Activated CD4-positive, alpha-beta T cell treated with anti-CD3 and anti-CD28 coated beads for 36 hours (primary cell): ENCODE results near the gene MYBPC1. TPM values are rescaled to one million over a fixed set of nuclear protein-coding genes. Genes with fewer than 3 reads are reported as not detected.
"Not testable (repeated sequence)": the region's sequence is repeated elsewhere in the genome, so short reads cannot be mapped to it uniquely, and the experiment has no call there.

ENCODE experiments used
- ATAC-seq: fragments of 200-7000 bp; cut with Tn5 transposase; one replicate; pipeline ENCODE4 v1.10.0; 2021; ENCODE audit warnings: mild to moderate bottlenecking, moderate library complexity
- CTCF ChIA-PET: fragments of 350-600 bp; sonication (Branson Sonifier 250); formaldehyde crosslinking; loops from one replicate; lab custom pipeline; 2021; ENCODE audit warnings: antibody characterized with exemption; lab: Charles Lee
- POLR2A ChIA-PET: fragments of 350-600 bp; sonication (Branson Sonifier 250); formaldehyde crosslinking; loops from one replicate; lab custom pipeline; 2021; ENCODE audit warnings: antibody characterized with exemption, inconsistent platforms; lab: Charles Lee
- DNase-seq: peaks from one replicate; pipeline ENCODE4 v3.0.0-alpha.2; 2020
- H3K27ac Mint-ChIP-seq: one replicate; pipeline ENCODE4 v1.8.0; 2021; ENCODE audit warnings: mixed read lengths
- H3K27me3 Mint-ChIP-seq: one replicate; pipeline ENCODE4 v1.8.0; 2021; ENCODE audit warnings: mixed read lengths
- H3K36me3 Mint-ChIP-seq: one replicate; pipeline ENCODE4 v1.8.0; 2021; ENCODE audit warnings: low read depth, mixed read lengths
- H3K4me1 Mint-ChIP-seq: one replicate; pipeline ENCODE4 v1.8.0; 2021; ENCODE audit warnings: mixed read lengths
- H3K4me3 Mint-ChIP-seq: one replicate; pipeline ENCODE4 v1.8.0; 2021; ENCODE audit warnings: mild to moderate bottlenecking, moderate library complexity, mixed read lengths
- H3K9me3 Mint-ChIP-seq: one replicate; pipeline ENCODE4 v1.8.0; 2021; ENCODE audit warnings: low read depth, mixed read lengths
- intact Hi-C, 2 experiments: fragments of 100-400 bp; cut with DNase I in 1 of 2; cut with micrococcal nuclease in 1 of 2; formaldehyde crosslinking; loops; one replicate each; pipeline versions ENCODE4 v1.14.2 to v1.15.1; 2022 to 2024; cut with DNase I, micrococcal nuclease
- total RNA-seq, 2 experiments: library from RNA; stranded (reverse); gene quantifications; one replicate each; pipeline ENCODE4 v1.2.3, GENCODE V29; 2021

The MYBPC1 gene
- total RNA-seq, 2 experiments from 2014 or later = not detected

GRCh38 chr12:101678081-101678480 lies 83.3 kb downstream of the MYBPC1 start:
- intact Hi-C loops = no loop called here
- H3K4me3 Mint-ChIP-seq = no peak overlapping the region
- no peaks in the 10 kb centered on the region for H3K4me1 Mint-ChIP-seq
- CTCF ChIA-PET = interaction anchor here (0.6 kb wide), 2 partner anchors 52 to 1523 kb away, joined by 3 read pairs; no protein-coding TSS in a partner anchor
- no peak overlapping the region for H3K27ac Mint-ChIP-seq
- H3K9me3 Mint-ChIP-seq = no peaks in the 10 kb centered on the region
- no peak for ATAC-seq
- no peak for DNase-seq
- H3K27me3 Mint-ChIP-seq = no peaks in the 10 kb centered on the region
- POLR2A ChIA-PET = no interaction called here
- no peaks in the 10 kb centered on the region for H3K36me3 Mint-ChIP-seq

- no peaks in the 10 kb centered on the region for H3K9me3 Mint-ChIP-seq
- intact Hi-C loops = no loop called here
- CTCF ChIA-PET = no interaction called here
- H3K4me1 Mint-ChIP-seq = no peaks in the 10 kb centered on the region
- DNase-seq = no peak
- peaks cover 3% of the 10 kb centered on the region for H3K27me3 Mint-ChIP-seq
- ATAC-seq = no peak
- no peak overlapping the region for H3K4me3 Mint-ChIP-seq
- H3K27ac Mint-ChIP-seq = no peak overlapping the region
- POLR2A ChIA-PET = no interaction called here
- no peaks in the 10 kb centered on the region for H3K36me3 Mint-ChIP-seq
Measured at GRCh38 chr12:101680240-101680639, 85.5 kb downstream of the MYBPC1 start.

DNA sequence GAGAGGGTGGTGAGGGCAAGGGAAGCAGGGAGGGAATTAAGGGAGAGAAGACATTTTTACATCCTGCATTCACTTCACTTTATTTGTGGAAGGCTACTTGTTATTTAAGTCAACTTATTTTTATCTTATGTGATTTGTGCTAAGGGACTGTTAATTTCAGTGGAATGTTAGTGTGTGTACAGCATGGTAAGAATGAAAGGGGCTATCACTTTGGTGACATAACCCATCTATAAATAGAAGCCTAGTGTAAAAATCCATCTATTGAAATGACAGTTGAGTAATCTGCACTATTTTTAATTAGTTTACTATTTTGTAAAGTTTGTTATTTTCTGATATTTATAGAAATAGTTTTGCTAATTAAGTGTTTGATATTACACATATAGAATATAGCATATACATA lies 85.9 kb downstream of the MYBPC1 start:
- Mint-ChIP-seq H3K9me3 (no peaks in the 10 kb centered on the region), H3K36me3 (no peaks in the 10 kb centered on the region), H3K27me3 (peaks cover 3% of the 10 kb centered on the region), H3K27ac (no peak overlapping the region), H3K4me1 (no peaks in the 10 kb centered on the region), H3K4me3 (no peak overlapping the region)
- CTCF ChIA-PET = no interaction called here
- DNase-seq (no peak), ATAC-seq (no peak)
- intact Hi-C loops = no loop called here
- POLR2A ChIA-PET = no interaction called here

DNA sequence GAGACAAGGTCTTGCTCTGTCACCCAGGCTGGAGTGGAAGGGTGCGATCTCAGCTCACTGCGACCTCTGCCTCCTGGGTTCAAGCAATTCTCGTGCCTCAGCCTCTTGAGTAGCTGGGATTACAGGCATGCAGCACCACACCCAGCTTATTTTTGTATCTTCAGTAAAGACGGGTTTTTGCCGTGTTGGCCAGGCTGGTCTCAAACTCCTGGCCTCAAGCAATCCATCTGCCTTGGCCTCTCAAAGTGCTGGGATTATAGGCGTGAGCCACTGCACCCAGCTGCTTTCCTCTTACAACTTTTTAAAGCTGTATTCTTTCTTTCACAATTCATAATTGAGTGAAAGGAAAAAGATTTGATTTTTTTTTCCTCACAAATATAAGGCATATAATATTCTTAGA lies 86.9 kb downstream of the MYBPC1 start:
- H3K27me3 Mint-ChIP-seq, H3K9me3 Mint-ChIP-seq, H3K4me1 Mint-ChIP-seq, H3K36me3 Mint-ChIP-seq, H3K27ac Mint-ChIP-seq, ATAC-seq, intact Hi-C loops, H3K4me3 Mint-ChIP-seq, POLR2A ChIA-PET, DNase-seq: not testable (repeated sequence)
- CTCF ChIA-PET = interaction anchor here (0.6 to 1.3 kb wide), 2 partner anchors 23 to 27 kb away, joined by 4 to 6 read pairs; no protein-coding TSS in a partner anchor

DNA sequence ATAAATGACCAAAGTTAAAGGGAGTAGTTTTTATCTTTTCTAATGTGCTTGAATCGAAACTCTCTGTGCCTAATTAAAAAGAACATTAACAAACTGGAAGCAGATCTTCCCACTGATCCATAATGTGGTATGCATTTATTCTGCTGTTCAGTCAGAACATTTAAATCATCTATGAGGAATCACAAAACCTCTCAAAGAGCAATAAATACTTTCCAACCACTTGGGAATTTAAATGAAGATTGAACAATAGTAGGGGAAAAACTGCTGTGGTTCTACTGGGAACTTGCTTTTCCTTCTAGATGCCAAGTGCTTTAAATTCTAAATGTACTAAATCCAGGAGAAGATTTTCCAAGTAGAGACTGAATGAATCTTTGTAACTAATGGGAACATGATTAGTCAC lies 90.3 kb downstream of the MYBPC1 start:
- Mint-ChIP-seq H3K27me3 (peaks cover 5% of the 10 kb centered on the region), H3K27ac (no peak overlapping the region), H3K9me3 (no peaks in the 10 kb centered on the region), H3K4me1 (no peaks in the 10 kb centered on the region), H3K36me3 (no peaks in the 10 kb centered on the region), H3K4me3 (no peak overlapping the region)
- intact Hi-C loops = no loop called here
- POLR2A ChIA-PET = no interaction called here
- DNase-seq (no peak), ATAC-seq (no peak)
- CTCF ChIA-PET = interaction anchor here (0.6 kb wide), 1 partner anchor 14 kb away, joined by 4 read pairs; no protein-coding TSS in a partner anchor

DNA sequence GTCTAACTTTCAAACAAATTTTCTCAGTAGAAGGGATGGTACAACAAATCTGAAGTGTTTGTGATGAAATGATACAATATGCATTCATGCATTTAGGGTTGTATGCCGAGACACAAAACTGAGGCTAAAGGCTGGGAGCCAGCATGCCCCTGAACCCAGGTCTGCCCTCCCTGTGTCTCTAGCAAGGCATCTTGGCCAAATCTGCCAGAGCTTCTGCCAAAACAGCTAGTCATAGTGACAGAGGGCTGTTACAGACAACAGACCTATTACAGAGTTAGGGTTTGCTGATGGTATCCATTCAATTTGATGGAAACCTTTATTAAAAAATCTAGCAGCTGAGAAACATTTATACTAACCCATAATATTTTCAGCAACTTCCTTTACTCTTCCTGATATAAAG lies 91.4 kb downstream of the MYBPC1 start:
- Mint-ChIP-seq H3K4me3 (no peak overlapping the region), H3K27ac (no peak overlapping the region), H3K27me3 (peaks cover 5% of the 10 kb centered on the region), H3K36me3 (no peaks in the 10 kb centered on the region), H3K9me3 (no peaks in the 10 kb centered on the region), H3K4me1 (no peaks in the 10 kb centered on the region)
- intact Hi-C loops = no loop called here
- no peak for ATAC-seq
- ChIA-PET POLR2A (no interaction called here), CTCF (interaction anchor here (0.7 kb wide), 1 partner anchor 66 kb away, joined by 4 read pairs; no protein-coding TSS in a partner anchor)
- DNase-seq = no peak

- no peaks in the 10 kb centered on the region for H3K36me3 Mint-ChIP-seq
- ATAC-seq = no peak
- DNase-seq = no peak
- POLR2A ChIA-PET = no interaction called here
- H3K9me3 Mint-ChIP-seq = no peaks in the 10 kb centered on the region
- intact Hi-C loops = no loop called here
- no peak overlapping the region for H3K27ac Mint-ChIP-seq
- peaks cover 3% of the 10 kb centered on the region for H3K4me1 Mint-ChIP-seq
- H3K4me3 Mint-ChIP-seq = no peak overlapping the region
- peaks cover 2% of the 10 kb centered on the region for H3K27me3 Mint-ChIP-seq
- CTCF ChIA-PET = no interaction called here
Measured at GRCh38 chr12:101690544-101691098, 95.8 kb downstream of the MYBPC1 start.

- H3K4me3 Mint-ChIP-seq = no peak overlapping the region
- H3K36me3 Mint-ChIP-seq = no peaks in the 10 kb centered on the region
- peaks cover 2% of the 10 kb centered on the region for H3K27me3 Mint-ChIP-seq
- DNase-seq = no peak
- H3K27ac Mint-ChIP-seq = no peak overlapping the region
- ATAC-seq = no peak
- H3K4me1 Mint-ChIP-seq = peaks cover 13% of the 10 kb centered on the region
- ChIA-PET POLR2A (no interaction called here), CTCF (no interaction called here)
- intact Hi-C loops = no loop called here
- no peaks in the 10 kb centered on the region for H3K9me3 Mint-ChIP-seq
Measured at GRCh38 chr12:101691503-101692096, 96.8 kb downstream of the MYBPC1 start.

DNA sequence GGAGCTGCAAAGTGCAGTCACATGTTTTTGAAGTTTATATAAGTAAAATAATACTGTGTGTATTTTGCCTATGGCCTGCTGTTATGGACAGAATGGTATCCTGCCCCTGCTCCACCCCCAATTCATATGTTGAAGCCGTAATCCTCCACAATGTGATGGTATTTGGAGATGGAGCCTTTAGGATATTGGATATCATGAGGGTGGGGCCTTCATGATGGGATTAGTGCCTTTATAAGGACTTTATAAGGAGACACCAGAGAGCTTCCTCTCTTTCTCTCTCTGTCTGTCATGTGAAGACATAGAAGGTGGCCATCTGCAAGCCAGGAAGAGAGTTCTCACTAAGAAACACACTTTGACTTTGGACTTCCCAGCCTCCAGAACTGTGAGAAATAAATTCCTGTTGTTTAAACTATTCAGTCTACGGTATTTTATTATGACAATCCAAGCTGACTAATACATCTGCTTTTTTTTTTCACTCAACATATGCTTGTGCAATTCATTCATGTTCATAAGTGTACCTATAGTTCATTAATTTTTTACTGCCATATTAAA lies 99.6 kb downstream of the MYBPC1 start:
- H3K27ac Mint-ChIP-seq = no peak overlapping the region
- intact Hi-C loops = no loop called here
- H3K9me3 Mint-ChIP-seq = no peaks in the 10 kb centered on the region
- ATAC-seq (no peak), DNase-seq (no peak)
- CTCF ChIA-PET = interaction anchor here (0.6 to 1.4 kb wide), 3 partner anchors 10 to 146 kb away, joined by 3 read pairs; no protein-coding TSS in a partner anchor
- H3K4me3 Mint-ChIP-seq = no peak overlapping the region
- POLR2A ChIA-PET = no interaction called here
- peaks cover 24% of the 10 kb centered on the region for H3K4me1 Mint-ChIP-seq
- H3K36me3 Mint-ChIP-seq = no peaks in the 10 kb centered on the region
- H3K27me3 Mint-ChIP-seq = peaks cover under 1% of the 10 kb centered on the region

DNA sequence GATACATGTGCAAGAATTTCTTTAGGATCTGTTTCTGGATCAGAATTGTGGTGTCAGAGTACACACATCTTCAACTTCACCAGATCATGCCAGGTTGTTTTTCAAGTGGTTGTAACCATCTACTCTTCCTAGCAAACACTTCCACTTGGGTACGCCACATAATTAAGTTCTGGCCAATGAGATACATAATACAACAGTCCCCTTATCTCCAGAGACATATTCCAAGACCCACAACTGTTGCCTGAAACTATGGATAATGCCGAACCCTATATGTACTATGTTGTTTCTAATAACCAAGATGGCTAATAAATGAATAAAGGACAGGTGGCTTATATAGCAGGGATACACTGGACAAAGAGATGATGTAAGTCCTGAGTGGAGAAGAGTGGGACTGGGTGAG lies 100.2 kb downstream of the MYBPC1 start:
- Mint-ChIP-seq H3K4me3 (no peak overlapping the region), H3K4me1 (peaks cover 28% of the 10 kb centered on the region), H3K27me3 (no peaks in the 10 kb centered on the region), H3K36me3 (no peaks in the 10 kb centered on the region), H3K27ac (no peak overlapping the region), H3K9me3 (no peaks in the 10 kb centered on the region)
- ATAC-seq (no peak), DNase-seq (no peak)
- intact Hi-C loops = loop anchor here in 1 of 2 experiments (5.0 kb wide), 1 partner anchor 182 kb away; the partner anchor contains the start of gene DRAM1
- POLR2A ChIA-PET = no interaction called here
- CTCF ChIA-PET = interaction anchor here (0.8 to 1.4 kb wide), 2 partner anchors 11 to 145 kb away, joined by 3 read pairs; no protein-coding TSS in a partner anchor

DNA sequence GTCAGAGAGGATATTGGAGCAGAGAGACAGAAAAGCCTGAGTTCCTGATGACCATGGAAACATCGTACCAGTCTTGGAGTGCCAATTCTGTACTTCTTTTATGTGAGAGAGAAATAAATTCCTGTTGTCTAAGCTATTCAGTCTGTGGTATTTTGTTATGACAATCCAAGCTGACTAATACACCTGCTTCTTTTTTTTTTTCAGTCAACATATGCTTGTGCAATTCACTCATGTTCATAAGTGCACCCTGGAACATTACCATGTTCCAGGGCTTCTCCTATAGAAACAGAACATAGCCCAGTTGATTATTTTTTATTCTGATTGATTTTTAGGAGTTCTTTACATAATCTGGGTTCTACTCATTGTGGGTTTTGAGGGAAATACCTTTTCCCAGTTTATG lies 100.9 kb downstream of the MYBPC1 start:
- ChIA-PET CTCF (no interaction called here), POLR2A (no interaction called here)
- H3K4me3 Mint-ChIP-seq = no peak overlapping the region
- H3K36me3 Mint-ChIP-seq = no peaks in the 10 kb centered on the region
- DNase-seq (no peak), ATAC-seq (no peak)
- intact Hi-C loops = loop anchor here in 1 of 2 experiments (5.0 kb wide), 1 partner anchor 182 kb away; the partner anchor contains the start of gene DRAM1
- H3K27ac Mint-ChIP-seq = no peak overlapping the region
- peaks cover 29% of the 10 kb centered on the region for H3K4me1 Mint-ChIP-seq
- H3K27me3 Mint-ChIP-seq = no peaks in the 10 kb centered on the region
- H3K9me3 Mint-ChIP-seq = no peaks in the 10 kb centered on the region
